GM19099 (cell line): ENCODE measurements around the gene ARHGEF26.

Experiments used
- POLR2A ChIP-seq: IDR thresholded peaks from 3 replicates; pipeline ENCODE4 v1.6.1; 2011; ENCODE audit warnings: low read depth; ENCODE audit not compliant: insufficient read length; ENCODE audit errors: extremely low read depth

Gene ARHGEF26

GRCh38 chr3:154195620-154196356 is 74.6 kb downstream of the ARHGEF26 start:
- TF ChIP-seq POLR2A = no peak

- no peak for TF ChIP-seq POLR2A
Measured at GRCh38 chr3:154197751-154198150, 76.6 kb downstream of the ARHGEF26 start.

- no peak for TF ChIP-seq POLR2A
Measured at GRCh38 chr3:154209499-154209898, 88.3 kb downstream of the ARHGEF26 start.

- TF ChIP-seq POLR2A = no peak
Measured at GRCh38 chr3:154210986-154211385, 89.8 kb downstream of the ARHGEF26 start.

GRCh38 chr3:154214306-154214705 is 93.1 kb downstream of the ARHGEF26 start:
- TF ChIP-seq POLR2A = no peak

GRCh38 chr3:154217671-154218070 is 96.5 kb downstream of the ARHGEF26 start:
- no peak for TF ChIP-seq POLR2A

GRCh38 chr3:154218728-154219127 is 97.5 kb downstream of the ARHGEF26 start:
- no peak for TF ChIP-seq POLR2A

GRCh38 chr3:154220462-154220861 is 99.3 kb downstream of the ARHGEF26 start:
- TF ChIP-seq POLR2A = no peak

GRCh38 chr3:154223519-154223918 is 102.3 kb downstream of the ARHGEF26 start:
- TF ChIP-seq POLR2A = no peak

GRCh38 chr3:154224366-154224765 is 103.2 kb downstream of the ARHGEF26 start:
- TF ChIP-seq POLR2A = no peak

GRCh38 chr3:154224866-154225265 is 103.7 kb downstream of the ARHGEF26 start:
- TF ChIP-seq POLR2A = no peak

- TF ChIP-seq POLR2A = no peak
Measured at GRCh38 chr3:154225536-154225935, 104.3 kb downstream of the ARHGEF26 start.

GRCh38 chr3:154227531-154227930 is 106.3 kb downstream of the ARHGEF26 start:
- TF ChIP-seq POLR2A = no peak

- TF ChIP-seq POLR2A = no peak
Measured at GRCh38 chr3:154228561-154229216, 107.5 kb downstream of the ARHGEF26 start.

- no peak for TF ChIP-seq POLR2A
Measured at GRCh38 chr3:154229217-154229590, 108.0 kb downstream of the ARHGEF26 start.

- no peak for TF ChIP-seq POLR2A
Measured at GRCh38 chr3:154235330-154235729, 114.1 kb downstream of the ARHGEF26 start.

GRCh38 chr3:154236331-154236730 is 115.1 kb downstream of the ARHGEF26 start:
- no peak for TF ChIP-seq POLR2A

- no peak for TF ChIP-seq POLR2A
Measured at GRCh38 chr3:154240235-154240634, 119.0 kb downstream of the ARHGEF26 start.
